PFSK-1 (cell line): ENCODE results near the gene PARM1.

Experiments used
- FOXP2 ChIP-seq: optimal IDR thresholded peaks from 2 replicates; pipeline ENCODE3; 2011; ENCODE audit warnings: borderline replicate concordance, control low read depth, inconsistent platforms; ENCODE audit not compliant: insufficient read depth; ENCODE audit errors: extremely low read length, extremely low read depth
- POLR2AphosphoS5 ChIP-seq: IDR thresholded peaks from 2 replicates; pipeline ENCODE4 v1.6.1; 2012; ENCODE audit warnings: low read depth, mild to moderate bottlenecking, control low read depth, low read length, moderate library complexity
- REST ChIP-seq, 2 experiments: IDR thresholded peaks; 2 replicates each; pipeline versions ENCODE4 v1.6.1 to v1.8.0; 2011 to 2012; ENCODE audit warnings: low read depth in 2 of 2, low read length in 2 of 2, control low read depth in 1 of 2, inconsistent platforms in 1 of 2, mild to moderate bottlenecking in 1 of 2, moderate library complexity in 1 of 2; ENCODE audit not compliant: insufficient read depth in 1 of 2
- SIN3A ChIP-seq: IDR thresholded peaks from 2 replicates; pipeline ENCODE4 v1.6.1; 2012; ENCODE audit warnings: mild to moderate bottlenecking, low read length, moderate library complexity, borderline replicate concordance; ENCODE audit not compliant: insufficient read depth
- TAF1 ChIP-seq: IDR thresholded peaks from 2 replicates; pipeline ENCODE4 v1.6.1; 2012; ENCODE audit warnings: low read length, control low read depth, borderline replicate concordance; ENCODE audit not compliant: insufficient read depth

GRCh38 chr4:75058486-75058885 lies 125.6 kb downstream of the PARM1 start:
- TF ChIP-seq POLR2AphosphoS5, result no peak
- no peak for TF ChIP-seq SIN3A
- TF ChIP-seq TAF1, result no peak
- no peak for TF ChIP-seq REST (IDR thresholded peaks at IDR 0.05; ENCODE audit: insufficient read depth in 1 of 2, low read depth in 2 of 2, low read length in 2 of 2)
- no peak for TF ChIP-seq FOXP2
